NT2/D1 (cell line): Measurements from ENCODE around the gene TRIOBP.

Source experiments
- DNase-seq: peaks from one replicate; pipeline ENCODE4 v3.0.0-alpha.2; 2011; ENCODE audit warnings: low read depth, low spot score
- H3K27me3 ChIP-seq: 2 replicates; pipeline ENCODE4 v1.6.0; 2011; ENCODE audit warnings: mild to moderate bottlenecking; ENCODE audit not compliant: insufficient read length, insufficient read depth
- H3K36me3 ChIP-seq: 2 replicates; pipeline ENCODE4 v1.6.1; 2011; ENCODE audit warnings: mild to moderate bottlenecking, low read length, mixed read lengths; ENCODE audit not compliant: insufficient read depth, insufficient read length
- H3K4me1 ChIP-seq: 2 replicates; pipeline ENCODE4 v1.5.1; 2011; ENCODE audit not compliant: insufficient read depth, insufficient read length
- H3K4me3 ChIP-seq: 2 replicates; pipeline ENCODE4 v1.5.1; 2011; ENCODE audit warnings: low read depth; ENCODE audit not compliant: insufficient read length
- H3K9ac ChIP-seq: 2 replicates; pipeline ENCODE4 v1.6.0; 2011; ENCODE audit warnings: low read depth; ENCODE audit not compliant: insufficient read length
- H3K9me3 ChIP-seq: 2 replicates; pipeline ENCODE4 v1.5.1; 2011; ENCODE audit warnings: mild to moderate bottlenecking, low read length; ENCODE audit not compliant: insufficient read depth
- SUZ12 ChIP-seq: IDR thresholded peaks from 2 replicates; pipeline ENCODE4 v1.6.1; 2011; ENCODE audit not compliant: insufficient read length, insufficient read depth; ENCODE audit errors: extremely low read depth
- YY1 ChIP-seq: IDR thresholded peaks from 2 replicates; pipeline ENCODE4 v1.6.1; 2011; ENCODE audit not compliant: insufficient read length, insufficient read depth
- ZNF274 ChIP-seq: IDR thresholded peaks from 2 replicates; pipeline ENCODE4 v1.6.1; 2011; ENCODE audit warnings: mild to moderate bottlenecking, low read depth, low read length

The TRIOBP gene

DNA sequence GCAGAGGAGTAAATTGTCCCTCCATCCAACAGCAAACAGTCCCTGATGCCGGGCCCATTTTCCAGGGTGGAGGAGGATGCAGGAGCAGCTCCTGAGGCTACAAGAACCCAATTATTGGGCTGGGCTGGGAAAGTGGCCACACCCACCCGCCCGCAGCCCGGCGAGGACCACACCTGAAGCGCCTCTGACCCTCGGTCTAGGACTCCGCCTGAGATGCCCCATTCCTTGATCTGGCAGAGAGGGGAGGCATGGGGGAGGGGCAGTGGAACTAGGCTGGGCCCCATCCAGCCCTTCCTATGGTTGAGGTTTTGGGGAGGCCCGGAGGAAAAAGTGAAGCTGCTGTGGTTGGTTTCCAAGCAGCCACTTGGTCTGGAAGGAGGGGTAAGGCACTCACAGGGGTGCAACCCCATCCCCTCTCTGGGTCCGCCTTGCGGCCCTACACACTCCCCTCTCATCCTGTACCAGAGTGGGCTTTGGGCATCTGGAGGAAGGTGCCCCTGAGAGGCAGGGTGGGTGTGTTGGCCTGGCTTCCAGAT lies 23.9 kb upstream of the TRIOBP start:
- TF ChIP-seq SUZ12 (no peak), YY1 (no peak), ZNF274 (no peak)
- Histone ChIP-seq H3K9me3 (no peaks in the 10 kb centered on the region), H3K36me3 (peaks cover 1% of the 10 kb centered on the region), H3K27me3 (no peaks in the 10 kb centered on the region), H3K4me3 (no peak overlapping the region), H3K4me1 (peaks cover 6% of the 10 kb centered on the region), H3K9ac (peak overlapping the region; percentile 32)
- DNase-seq, result no peak

GRCh38 chr22:37674248-37674647 lies 22.6 kb upstream of the TRIOBP start:
- TF ChIP-seq YY1 (no peak), SUZ12 (no peak), ZNF274 (no peak)
- H3K9me3 ChIP-seq, result no peaks in the 10 kb centered on the region
- no peak for DNase-seq
- peaks cover 8% of the 10 kb centered on the region for H3K36me3 ChIP-seq
- H3K4me3 ChIP-seq, result no peak overlapping the region
- H3K4me1 ChIP-seq, result peaks cover 7% of the 10 kb centered on the region
- H3K27me3 ChIP-seq, result no peaks in the 10 kb centered on the region
- no peak overlapping the region for H3K9ac ChIP-seq

- Histone ChIP-seq H3K4me3 (peak within 1 kb of the TSS; percentile 47), H3K36me3 (peaks cover 18% of the 10 kb centered on the region), H3K9me3 (no peaks in the 10 kb centered on the region), H3K27me3 (no peaks in the 10 kb centered on the region), H3K9ac (peak within 1 kb of the TSS; percentile 72), H3K4me1 (peaks cover 7% of the 10 kb centered on the region)
- TF ChIP-seq SUZ12 (no peak), YY1 (no peak), ZNF274 (no peak)
- no peak for DNase-seq
These were observed 21.6 kb upstream of the TRIOBP start, which contains the start of gene LGALS1 for GRCh38 chr22:37674951-37675929. Gene LGALS1 (plus strand): TSS chr22:37675636. CDS start chr22:37675703, 67 bp downstream.

DNA sequence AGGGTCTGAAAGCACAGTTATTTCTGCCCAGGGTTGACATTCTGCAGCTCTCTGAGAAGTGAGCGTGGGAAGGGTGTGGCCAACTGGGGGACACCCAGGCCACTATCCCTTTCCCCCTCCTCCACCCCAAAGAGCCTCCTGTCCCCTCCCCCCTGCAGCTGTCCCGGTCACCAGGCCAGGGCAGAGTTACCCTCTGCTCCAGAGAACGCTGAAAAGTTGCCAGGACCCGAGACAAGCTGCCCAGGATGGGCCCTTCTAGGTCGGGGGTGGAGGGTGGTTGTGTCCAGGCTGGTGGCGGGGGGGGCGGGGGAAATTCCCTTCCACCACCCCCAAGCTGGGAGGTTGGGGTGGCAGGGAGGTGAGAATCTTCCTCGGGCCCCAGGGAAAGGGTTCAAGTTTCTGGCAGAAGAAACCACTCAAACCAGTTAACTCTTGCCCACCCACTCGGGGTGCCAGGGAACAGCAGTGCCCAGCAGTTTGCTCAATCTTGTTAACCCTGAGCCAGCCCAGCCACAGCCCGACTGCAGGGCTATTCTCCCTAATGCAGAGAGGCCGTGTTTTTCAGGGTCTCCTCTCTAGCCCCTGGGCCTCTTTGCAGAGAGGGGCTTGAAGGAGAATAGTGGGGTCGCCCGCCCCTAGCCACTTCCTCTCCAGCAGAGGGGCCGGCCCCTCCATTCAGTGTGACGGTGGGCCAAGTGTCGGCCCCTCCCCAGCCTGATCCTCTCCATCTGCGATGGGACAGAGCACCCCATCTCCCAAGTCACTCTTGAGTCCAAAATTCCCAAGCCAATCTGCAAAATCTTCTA lies 20.7 kb upstream of the TRIOBP start:
- TF ChIP-seq SUZ12, result no peak
- no peak for TF ChIP-seq YY1
- no peak for TF ChIP-seq ZNF274
- H3K36me3 ChIP-seq, result peaks cover 18% of the 10 kb centered on the region
- H3K9ac ChIP-seq, result peak overlapping the region; percentile 72
- DNase-seq, result no peak
- H3K4me3 ChIP-seq, result peak overlapping the region; percentile 47
- no peaks in the 10 kb centered on the region for H3K9me3 ChIP-seq
- no peaks in the 10 kb centered on the region for H3K27me3 ChIP-seq
- peaks cover 7% of the 10 kb centered on the region for H3K4me1 ChIP-seq

- Histone ChIP-seq H3K9ac (peak overlapping the region; percentile 72), H3K4me3 (peak overlapping the region; percentile 47)
- peak; percentile 64 for DNase-seq
These were observed 19.9 kb upstream of the TRIOBP start for GRCh38 chr22:37676736-37677492.

DNA sequence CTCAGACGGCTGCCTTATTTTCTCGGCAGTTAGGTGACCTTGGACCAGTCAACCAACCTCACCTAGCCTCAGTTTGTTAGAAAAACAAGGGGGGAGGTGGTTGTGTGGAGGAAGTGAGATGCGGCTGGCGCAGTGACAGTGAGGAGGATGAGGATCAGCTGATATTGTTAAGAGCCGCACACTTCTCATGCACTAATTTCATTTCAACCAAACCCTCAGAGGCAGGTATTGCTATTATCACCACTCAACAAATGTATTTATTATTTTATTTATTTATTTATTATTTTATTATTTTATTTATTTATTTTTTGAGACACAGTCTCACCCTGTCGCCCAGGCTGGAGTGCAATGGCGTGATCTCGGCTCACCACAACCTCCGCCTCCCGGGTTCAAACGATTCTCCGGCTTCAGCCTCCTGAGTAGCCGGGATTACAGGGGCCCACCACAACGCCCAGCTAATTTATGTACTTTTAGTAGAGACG lies 19.3 kb upstream of the TRIOBP start:
- H3K9me3 ChIP-seq, result no peaks in the 10 kb centered on the region
- no peak for TF ChIP-seq SUZ12
- H3K27me3 ChIP-seq, result no peaks in the 10 kb centered on the region
- H3K4me3 ChIP-seq, result peak overlapping the region; percentile 13
- no peak overlapping the region for H3K9ac ChIP-seq
- peaks cover 7% of the 10 kb centered on the region for H3K4me1 ChIP-seq
- DNase-seq, result no peak
- H3K36me3 ChIP-seq, result peaks cover 18% of the 10 kb centered on the region

More at GRCh38 chr22:37676736-37677492, 19.9 kb upstream of the TRIOBP start:
- Histone ChIP-seq H3K27me3 (no peaks in the 10 kb centered on the region), H3K4me1 (peaks cover 7% of the 10 kb centered on the region), H3K9me3 (no peaks in the 10 kb centered on the region), H3K36me3 (peaks cover 18% of the 10 kb centered on the region)
- TF ChIP-seq YY1 (no peak), SUZ12 (no peak), ZNF274 (no peak)
